GM23338 (cell line): Measurements from ENCODE around the gene ROPN1L. TPM values are rescaled to one million over a fixed set of nuclear protein-coding genes. Genes with fewer than 3 reads are reported as not detected.

Experiments
- ATAC-seq: fragments of 200-7000 bp; cut with Tn5 transposase; 3 replicates; pipeline ENCODE4 v1.9.1; 2020
- DNase-seq: peaks from one replicate; pipeline ENCODE4 v3.0.0-alpha.2; 2015; ENCODE audit warnings: low spot score
- H2AFZ ChIP-seq: fragments of 200-600 bp; sonication (generic); 2 replicates; pipeline ENCODE4 v1.8.0; 2016; ENCODE audit warnings: antibody characterized with exemption, mild to moderate bottlenecking, moderate library complexity
- H3F3A ChIP-seq: fragments of 200-600 bp; sonication (generic); replicated peaks from 2 replicates; pipeline ENCODE4 v1.8.0; 2017; ENCODE audit warnings: antibody characterized with exemption, mixed run types, low read depth
- H3K27ac ChIP-seq: fragments of 200-600 bp; sonication (generic); 2 replicates; pipeline ENCODE4 v1.6.1; 2016; ENCODE audit warnings: low read depth
- H3K27me3 ChIP-seq: fragments of 200-600 bp; sonication (generic); 2 replicates; pipeline ENCODE4 v1.8.0; 2016; ENCODE audit warnings: mild to moderate bottlenecking, mixed run types, moderate library complexity; ENCODE audit not compliant: insufficient read depth
- H3K36me3 ChIP-seq: fragments of 200-600 bp; sonication (generic); 2 replicates; pipeline ENCODE4 v1.8.0; 2016; ENCODE audit warnings: mild to moderate bottlenecking; ENCODE audit not compliant: insufficient read depth
- H3K4me1 ChIP-seq: fragments of 200-600 bp; sonication (generic); 2 replicates; pipeline ENCODE4 v1.8.0; 2016; ENCODE audit warnings: mild to moderate bottlenecking, moderate library complexity; ENCODE audit not compliant: insufficient read depth
- H3K4me2 ChIP-seq: fragments of 200-600 bp; sonication (generic); 2 replicates; pipeline ENCODE4 v1.7.1; 2017; ENCODE audit warnings: mixed run types
- H3K4me3 ChIP-seq: fragments of 200-600 bp; sonication (generic); 2 replicates; pipeline ENCODE4 v1.6.1; 2016; ENCODE audit warnings: mixed run types
- H3K79me2 ChIP-seq: fragments of 200-600 bp; sonication (generic); replicated peaks from 2 replicates; pipeline ENCODE4 v1.8.0; 2017; ENCODE audit warnings: mild to moderate bottlenecking; ENCODE audit not compliant: insufficient read depth
- H3K9me2 ChIP-seq: fragments of 200-600 bp; sonication (generic); 2 replicates; pipeline ENCODE4 v1.8.0; 2017; ENCODE audit not compliant: insufficient read depth
- H4K20me1 ChIP-seq: fragments of 200-600 bp; sonication (generic); replicated peaks from 2 replicates; pipeline ENCODE4 v1.8.0; 2017; ENCODE audit warnings: mild to moderate bottlenecking; ENCODE audit not compliant: insufficient read depth
- H3K27ac Mint-ChIP-seq: 2 replicates; pipeline ENCODE4 v1.8.0; 2020; ENCODE audit warnings: inconsistent platforms, mild to moderate bottlenecking, moderate library complexity, mixed read lengths
- H3K27me3 Mint-ChIP-seq: 3 replicates; pipeline ENCODE4 v1.8.0; 2022; ENCODE audit warnings: low read depth, mild to moderate bottlenecking, moderate library complexity, mixed read lengths, inconsistent platforms; ENCODE audit not compliant: insufficient read depth, poor library complexity
- H3K36me3 Mint-ChIP-seq: 3 replicates; pipeline ENCODE4 v1.8.0; 2021; ENCODE audit warnings: low read depth, mild to moderate bottlenecking, inconsistent platforms, moderate library complexity, mixed read lengths
- H3K4me1 Mint-ChIP-seq: 3 replicates; pipeline ENCODE4 v1.8.0; 2020; ENCODE audit warnings: mild to moderate bottlenecking, inconsistent platforms, mixed read lengths
- H3K4me3 Mint-ChIP-seq: 3 replicates; pipeline ENCODE4 v1.8.0; 2021; ENCODE audit warnings: moderate library complexity, mild to moderate bottlenecking, inconsistent platforms, mixed read lengths
- H3K9me3 Mint-ChIP-seq: 3 replicates; pipeline ENCODE4 v1.8.0; 2020; ENCODE audit warnings: moderate library complexity, mild to moderate bottlenecking, inconsistent platforms, mixed read lengths
- EZH2phosphoT487 ChIP-seq: fragments of 200-600 bp; sonication (generic); IDR thresholded peaks from one replicate; pipeline ENCODE4 v1.8.1; 2018; ENCODE audit warnings: antibody characterized with exemption; ENCODE audit not compliant: unreplicated experiment
- NANOG ChIP-seq: IDR thresholded peaks from 2 replicates; pipeline ENCODE4 v1.6.1; 2016; ENCODE audit warnings: antibody characterized with exemption, borderline replicate concordance
- STAT1 ChIP-seq: IDR thresholded peaks from one replicate; pipeline ENCODE4 v1.6.1; 2016; ENCODE audit warnings: antibody characterized with exemption; ENCODE audit not compliant: unreplicated experiment
- ZNF331 ChIP-seq: fragments of 250-450 bp; sonication (Bioruptor Pico); IDR thresholded peaks from 2 replicates; pipeline ENCODE4 v1.5.0; 2020; ENCODE audit warnings: low read depth, mild to moderate bottlenecking, moderate library complexity
- ZNF462 ChIP-seq: fragments of 250-450 bp; sonication (Bioruptor Pico); IDR thresholded peaks from 2 replicates; pipeline ENCODE4 v1.5.0; 2020; ENCODE audit warnings: mild to moderate bottlenecking, moderate library complexity
- polyA plus RNA-seq: library from polyadenylated mRNA; unstranded; fragments of >200 nt; fragmentation: Nextera tagmentation; extraction: Ambion mirVana; gene quantifications from 2 replicates; pipeline ENCODE4 v1.2.1, GENCODE V29; 2016
- total RNA-seq: library from RNA; depleted of rRNA; stranded (reverse); fragments of >200 nt; shearing (Covaris generic); gene quantifications from 2 replicates; pipeline ENCODE4 v1.2.3, GENCODE V29; 2014

The ROPN1L gene
- total and polyA plus RNA-seq, 2 experiments from 2014 or later, result 0.57 TPM; not detected in 1

GRCh38 chr5:10489810-10490426, 48.2 kb downstream of the ROPN1L start:
- Histone ChIP-seq H3K36me3 (no peaks in the 10 kb centered on the region; the same call in 1 of the 2 replicates), H3K79me2 (no peaks in the 10 kb centered on the region), H3K4me3 (no peak overlapping the region), H3K27ac (no peak overlapping the region), H3F3A (no peaks in the 10 kb centered on the region), H4K20me1 (no peaks in the 10 kb centered on the region), H3K9me2 (no peaks in the 10 kb centered on the region), H2AFZ (no peak overlapping the region), H3K4me1 (peaks cover 11% of the 10 kb centered on the region; the same call in 1 of the 2 replicates), H3K27me3 (no peaks in the 10 kb centered on the region), H3K4me2 (0 out of 2 replicates have a peak overlapping the region, but pooled peaks have one; percentile 28)
- Mint-ChIP-seq H3K36me3 (peaks cover 11% of the 10 kb centered on the region), H3K9me3 (peaks cover 19% of the 10 kb centered on the region), H3K27ac (no peak overlapping the region), H3K4me1 (peaks cover 24% of the 10 kb centered on the region), H3K4me3 (no peak overlapping the region), H3K27me3 (peaks cover 2% of the 10 kb centered on the region)
- DNase-seq (no peak), ATAC-seq (no peak)
- no peak for TF ChIP-seq EZH2phosphoT487
- no peak for TF ChIP-seq ZNF331
- TF ChIP-seq ZNF462 (CRISPR knock-in tag), result no peak
- TF ChIP-seq NANOG, result no peak
- no peak for TF ChIP-seq STAT1
